ENCODE results near the gene B4GALNT4. TPM values are rescaled to one million over a fixed set of nuclear protein-coding genes. Genes with fewer than 3 reads are reported as not detected.
"Not testable (repeated sequence)": the region's sequence is repeated elsewhere in the genome, so short reads cannot be mapped to it uniquely, and the experiment has no call there.

The B4GALNT4 gene
- total RNA-seq, 2 donors from 2014 or later, result 0.39 TPM; not detected in 1

- no peak overlapping the region for H3K4me3 ChIP-seq
- no peak for DNase-seq (ENCODE audit: low spot score)
- H3K27ac ChIP-seq, result no peak overlapping the region
- no peaks in the 10 kb centered on the region for H3K27me3 ChIP-seq
- H3K4me1 ChIP-seq, result peaks cover 0 to 28% of the 10 kb centered on the region in 2 donors
- H3K9me3 ChIP-seq, result no peaks in the 10 kb centered on the region
- H3K36me3 ChIP-seq, result no peaks in the 10 kb centered on the region
- TF ChIP-seq, protein P1, sequence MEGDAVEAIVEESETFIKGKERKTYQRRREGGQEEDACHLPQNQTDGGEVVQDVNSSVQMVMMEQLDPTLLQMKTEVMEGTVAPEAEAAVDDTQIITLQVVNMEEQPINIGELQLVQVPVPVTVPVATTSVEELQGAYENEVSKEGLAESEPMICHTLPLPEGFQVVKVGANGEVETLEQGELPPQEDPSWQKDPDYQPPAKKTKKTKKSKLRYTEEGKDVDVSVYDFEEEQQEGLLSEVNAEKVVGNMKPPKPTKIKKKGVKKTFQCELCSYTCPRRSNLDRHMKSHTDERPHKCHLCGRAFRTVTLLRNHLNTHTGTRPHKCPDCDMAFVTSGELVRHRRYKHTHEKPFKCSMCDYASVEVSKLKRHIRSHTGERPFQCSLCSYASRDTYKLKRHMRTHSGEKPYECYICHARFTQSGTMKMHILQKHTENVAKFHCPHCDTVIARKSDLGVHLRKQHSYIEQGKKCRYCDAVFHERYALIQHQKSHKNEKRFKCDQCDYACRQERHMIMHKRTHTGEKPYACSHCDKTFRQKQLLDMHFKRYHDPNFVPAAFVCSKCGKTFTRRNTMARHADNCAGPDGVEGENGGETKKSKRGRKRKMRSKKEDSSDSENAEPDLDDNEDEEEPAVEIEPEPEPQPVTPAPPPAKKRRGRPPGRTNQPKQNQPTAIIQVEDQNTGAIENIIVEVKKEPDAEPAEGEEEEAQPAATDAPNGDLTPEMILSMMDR (IDR thresholded peaks at IDR 0.05), result no peak
These were observed 11.7 kb upstream of the B4GALNT4 start for GRCh38 chr11:357582-357981.

- Histone ChIP-seq H3K9me3 (no peaks in the 10 kb centered on the region), H3K27ac (no peak overlapping the region), H3K27me3 (no peaks in the 10 kb centered on the region), H3K4me1 (peaks cover 0 to 21% of the 10 kb centered on the region in 2 donors), H3K4me3 (no peak overlapping the region), H3K36me3 (no peaks in the 10 kb centered on the region)
- TF ChIP-seq, protein P1 (IDR thresholded peaks at IDR 0.05), result no peak
- DNase-seq (ENCODE audit: low spot score), result no peak
These were observed 11.0 kb upstream of the B4GALNT4 start for GRCh38 chr11:358129-358800.

- H3K36me3 ChIP-seq, result no peaks in the 10 kb centered on the region
- DNase-seq (ENCODE audit: low spot score), result no peak
- TF ChIP-seq, protein P1 (IDR thresholded peaks at IDR 0.05), result no peak
- H3K27me3 ChIP-seq, result no peaks in the 10 kb centered on the region
- H3K4me1 ChIP-seq, result peaks cover 0 to 11% of the 10 kb centered on the region in 2 donors
- no peaks in the 10 kb centered on the region for H3K9me3 ChIP-seq
- H3K27ac ChIP-seq, result no peak overlapping the region
- no peak overlapping the region for H3K4me3 ChIP-seq
These were observed 10.1 kb upstream of the B4GALNT4 start for GRCh38 chr11:359181-359714.

DNA sequence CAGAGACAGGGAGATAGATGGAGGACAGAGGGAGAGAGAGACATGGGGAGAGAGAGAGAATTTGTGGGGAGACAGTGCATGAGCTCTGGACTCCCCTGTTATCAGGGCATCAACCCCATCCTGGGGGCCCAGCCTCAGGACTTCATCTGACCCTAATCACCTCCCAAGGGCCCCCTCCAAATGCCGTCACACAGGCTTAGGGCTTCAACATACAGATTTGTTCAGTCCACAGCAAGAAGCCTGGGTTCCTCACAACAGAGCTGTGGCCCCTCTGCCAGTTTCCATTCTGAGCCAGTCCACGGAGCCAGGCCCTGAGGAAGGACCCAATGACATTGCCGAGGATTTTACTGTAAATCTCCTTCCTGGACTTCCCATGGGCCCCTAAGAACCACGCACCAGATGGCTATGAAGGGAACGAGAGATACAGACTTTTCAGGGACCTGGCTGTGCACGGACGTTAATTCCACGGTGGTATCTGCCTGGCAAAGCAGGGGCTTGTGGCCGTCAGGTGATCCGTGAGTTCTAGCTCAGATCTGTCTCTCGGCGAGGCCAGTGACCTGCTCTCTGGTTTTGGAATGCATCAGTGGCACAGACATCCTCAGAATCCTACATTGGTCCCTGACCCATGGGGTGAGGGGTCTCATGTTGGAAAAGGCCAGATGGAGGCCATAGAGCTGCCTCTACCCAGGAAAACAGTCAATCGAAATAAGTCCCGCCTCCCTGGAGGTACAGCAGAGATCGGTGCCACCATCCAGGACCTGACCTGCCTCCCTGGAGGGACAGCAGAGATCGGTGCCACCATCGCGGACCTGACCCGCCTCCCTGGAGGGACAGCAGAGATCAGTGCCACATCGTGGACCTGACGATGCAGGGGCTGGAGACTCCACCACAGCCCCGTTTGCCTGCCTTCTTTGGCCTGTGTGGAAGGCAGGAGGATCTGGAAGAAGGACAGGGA lies 8.7 kb upstream of the B4GALNT4 start:
- Histone ChIP-seq H3K9me3 (no peaks in the 10 kb centered on the region), H3K27me3 (no peaks in the 10 kb centered on the region), H3K27ac (no peak overlapping the region), H3K4me3 (no peak overlapping the region), H3K4me1 (peaks cover 0 to 4% of the 10 kb centered on the region in 2 donors), H3K36me3 (no peaks in the 10 kb centered on the region)
- TF ChIP-seq, protein P1 (IDR thresholded peaks at IDR 0.05), result no peak
- DNase-seq (ENCODE audit: low spot score), result no peak

DNA sequence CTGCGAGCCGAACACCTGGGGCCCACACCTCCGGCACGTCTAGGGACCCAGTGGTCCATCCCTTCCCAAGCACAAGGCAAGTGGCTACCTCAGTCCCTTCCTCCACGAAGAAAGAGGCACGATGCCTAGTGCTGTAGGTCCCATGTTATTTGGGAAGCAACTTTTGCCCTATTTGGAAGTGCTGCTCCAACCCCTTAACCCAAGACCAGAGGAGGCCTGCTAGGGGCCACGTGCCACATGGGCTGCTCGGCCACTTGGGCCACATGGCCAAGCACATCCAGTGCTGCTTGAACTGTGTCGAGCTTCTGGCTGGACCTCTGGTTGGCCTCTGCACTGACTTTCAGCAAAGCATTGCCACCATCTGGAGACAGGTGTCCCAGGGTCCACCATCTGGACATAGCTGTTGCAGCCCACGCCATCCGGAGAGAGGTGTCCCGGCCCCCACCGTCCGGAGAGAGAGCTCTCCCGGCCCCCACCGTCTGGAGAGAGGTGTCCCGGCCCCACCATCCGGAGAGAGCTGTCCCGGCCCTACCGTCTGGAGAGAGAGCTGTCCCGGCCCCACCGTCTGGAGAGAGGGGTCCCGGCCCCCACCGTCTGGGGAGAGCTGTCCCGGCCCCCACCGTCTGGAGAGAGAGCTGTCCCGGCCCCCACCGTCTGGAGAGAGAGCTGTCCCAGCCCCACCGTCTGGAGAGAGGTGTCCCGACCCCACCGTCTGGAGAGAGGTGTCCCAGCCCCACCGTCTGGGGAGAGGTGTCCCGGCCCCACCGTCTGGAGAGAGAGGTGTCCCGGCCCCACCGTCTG lies 6.5 kb upstream of the B4GALNT4 start:
- Histone ChIP-seq H3K4me1 (no peaks in the 10 kb centered on the region), H3K36me3 (no peaks in the 10 kb centered on the region), H3K27ac (no peak overlapping the region), H3K27me3 (peaks cover 0 to 7% of the 10 kb centered on the region in 2 donors), H3K4me3 (no peak overlapping the region), H3K9me3 (no peaks in the 10 kb centered on the region)
- no peak for DNase-seq (ENCODE audit: low spot score)
- TF ChIP-seq, protein P1 (IDR thresholded peaks at IDR 0.05), result no peak

GRCh38 chr11:363443-363805 lies 5.9 kb upstream of the B4GALNT4 start:
- H3K36me3 ChIP-seq; H3K27me3 ChIP-seq; DNase-seq (ENCODE audit: low spot score); H3K4me1 ChIP-seq; H3K9me3 ChIP-seq; H3K27ac ChIP-seq; H3K4me3 ChIP-seq: not testable (repeated sequence)
